ENCODE results near the gene RUNX2. TPM values are rescaled to one million over a fixed set of nuclear protein-coding genes. Genes with fewer than 3 reads are reported as not detected.

RUNX2 gene
- total and polyA plus RNA-seq, 8 donors = 0.09 to 3.8 (median 0.35) TPM

DNA sequence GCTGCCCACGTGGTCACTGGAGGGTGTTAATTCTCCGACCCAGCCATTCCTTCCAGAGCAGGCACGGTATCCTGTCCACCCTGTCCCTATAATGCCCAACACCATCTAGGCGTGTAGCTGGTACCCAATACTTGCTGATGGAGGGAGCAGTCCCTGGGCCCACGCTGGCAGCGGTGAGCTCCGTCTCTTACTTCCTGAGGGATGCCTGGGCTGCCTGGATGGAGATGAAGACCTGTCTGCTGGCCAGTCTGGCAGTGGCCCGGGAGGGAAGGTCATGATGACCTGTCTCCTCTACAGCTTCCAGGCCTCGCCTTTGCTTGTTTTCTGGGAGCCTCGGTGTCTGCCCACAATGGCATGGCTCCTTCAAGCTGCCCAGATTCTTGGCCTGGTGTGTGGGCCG, 347.5 kb downstream of the RUNX2 start:
- H3K4me3 ChIP-seq = no peak overlapping the region
- peaks cover 0 to 4% (median 0%) of the 10 kb centered on the region in 3 donors for H3K4me1 ChIP-seq
- DNase-seq (peak in 1 of 6 donors; percentile 37), FAIRE-seq (no peak), ATAC-seq (no peak)
- H3K36me3 ChIP-seq = no peaks in the 10 kb centered on the region
- H3K9me3 ChIP-seq = no peaks in the 10 kb centered on the region
- intact Hi-C loops (cut with DNase I) = no loop called here
- WGBS, 2 donors = 83 to 90% methylated on average over 11 of the region's 11 CpGs
- TF ChIP-seq, protein P1, sequence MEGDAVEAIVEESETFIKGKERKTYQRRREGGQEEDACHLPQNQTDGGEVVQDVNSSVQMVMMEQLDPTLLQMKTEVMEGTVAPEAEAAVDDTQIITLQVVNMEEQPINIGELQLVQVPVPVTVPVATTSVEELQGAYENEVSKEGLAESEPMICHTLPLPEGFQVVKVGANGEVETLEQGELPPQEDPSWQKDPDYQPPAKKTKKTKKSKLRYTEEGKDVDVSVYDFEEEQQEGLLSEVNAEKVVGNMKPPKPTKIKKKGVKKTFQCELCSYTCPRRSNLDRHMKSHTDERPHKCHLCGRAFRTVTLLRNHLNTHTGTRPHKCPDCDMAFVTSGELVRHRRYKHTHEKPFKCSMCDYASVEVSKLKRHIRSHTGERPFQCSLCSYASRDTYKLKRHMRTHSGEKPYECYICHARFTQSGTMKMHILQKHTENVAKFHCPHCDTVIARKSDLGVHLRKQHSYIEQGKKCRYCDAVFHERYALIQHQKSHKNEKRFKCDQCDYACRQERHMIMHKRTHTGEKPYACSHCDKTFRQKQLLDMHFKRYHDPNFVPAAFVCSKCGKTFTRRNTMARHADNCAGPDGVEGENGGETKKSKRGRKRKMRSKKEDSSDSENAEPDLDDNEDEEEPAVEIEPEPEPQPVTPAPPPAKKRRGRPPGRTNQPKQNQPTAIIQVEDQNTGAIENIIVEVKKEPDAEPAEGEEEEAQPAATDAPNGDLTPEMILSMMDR (IDR thresholded peaks at IDR 0.05) = no peak
- H3K27me3 ChIP-seq = no peaks in the 10 kb centered on the region
- no peak overlapping the region for H3K27ac ChIP-seq

DNA sequence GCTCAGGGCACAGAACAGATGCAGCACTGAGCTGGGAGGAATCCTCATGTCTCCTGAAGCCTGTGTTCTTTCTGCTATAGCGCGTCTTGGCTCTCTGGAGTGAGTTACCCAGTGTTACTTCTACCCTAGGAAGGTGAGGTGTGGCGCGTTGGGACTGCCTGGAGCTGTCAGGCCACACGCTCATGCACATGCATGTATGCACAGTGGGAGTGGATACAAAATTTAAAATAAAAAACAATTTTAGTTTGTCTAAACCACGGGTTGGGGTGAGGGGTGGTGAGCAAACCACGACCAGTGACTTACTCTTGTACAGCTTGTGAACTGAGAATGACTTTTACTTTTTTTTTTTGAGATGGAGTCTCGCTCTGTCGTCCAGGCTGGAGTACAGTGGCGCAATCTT, 348.2 kb downstream of the RUNX2 start:
- no peak overlapping the region for H3K4me3 ChIP-seq
- peaks cover 0 to 4% (median 0%) of the 10 kb centered on the region in 3 donors for H3K4me1 ChIP-seq
- no peak for ATAC-seq
- TF ChIP-seq, protein P1 (IDR thresholded peaks at IDR 0.05) = no peak
- WGBS, 2 donors = 88 to 93% methylated on average over 9 to 10 of the region's 10 CpGs
- intact Hi-C loops (cut with DNase I) = no loop called here
- FAIRE-seq = no peak
- H3K9me3 ChIP-seq = no peaks in the 10 kb centered on the region
- H3K27ac ChIP-seq = no peak overlapping the region
- no peaks in the 10 kb centered on the region for H3K36me3 ChIP-seq
- H3K27me3 ChIP-seq = no peaks in the 10 kb centered on the region
- no peak for DNase-seq

DNA sequence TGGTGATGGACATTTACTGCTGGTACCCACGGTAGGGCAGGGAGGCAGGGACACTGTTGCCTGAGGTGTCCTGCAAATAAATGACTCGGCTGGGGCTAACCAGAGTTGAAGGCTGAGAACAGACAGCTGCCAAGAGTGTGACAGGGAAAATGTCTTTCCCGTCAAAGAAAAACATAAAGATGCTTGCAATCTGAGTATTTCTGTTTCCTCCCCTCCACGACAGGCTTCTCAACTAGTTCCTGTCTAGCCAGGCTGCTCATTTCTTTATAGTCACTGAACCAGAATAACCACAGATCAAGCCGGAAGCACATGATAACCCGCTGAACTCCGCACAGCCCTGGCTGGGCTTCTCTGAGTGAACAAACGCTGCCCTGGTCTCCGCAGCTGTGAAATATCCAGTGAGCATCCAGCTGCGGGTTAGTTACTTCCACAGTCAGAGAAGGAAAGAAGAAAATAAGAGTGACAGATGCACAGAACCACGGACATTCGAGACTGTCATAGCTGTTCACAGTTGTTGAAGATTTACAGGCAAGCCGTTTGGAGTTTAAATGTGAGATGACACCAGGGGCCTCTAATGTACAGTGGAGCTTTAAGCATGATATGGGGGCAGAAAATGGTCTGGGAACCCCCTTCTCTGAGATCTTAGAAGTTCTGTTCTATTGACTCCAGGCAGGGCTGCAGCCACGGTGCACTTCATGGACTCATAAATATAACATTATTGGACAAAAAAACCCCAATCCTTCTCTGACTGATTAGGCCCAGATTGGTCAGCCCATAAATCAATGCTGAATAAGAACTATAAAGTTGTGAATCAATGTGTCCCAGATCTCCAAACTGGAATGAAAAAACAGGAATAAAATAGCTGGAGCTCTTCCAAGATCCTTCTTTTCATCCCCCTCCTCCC, 349.5 kb downstream of the RUNX2 start:
- peak in 1 of 6 donors; percentile 29 for DNase-seq
- 13 to 18% methylated on average over 14 of the region's 14 CpGs for WGBS, 2 donors

DNA sequence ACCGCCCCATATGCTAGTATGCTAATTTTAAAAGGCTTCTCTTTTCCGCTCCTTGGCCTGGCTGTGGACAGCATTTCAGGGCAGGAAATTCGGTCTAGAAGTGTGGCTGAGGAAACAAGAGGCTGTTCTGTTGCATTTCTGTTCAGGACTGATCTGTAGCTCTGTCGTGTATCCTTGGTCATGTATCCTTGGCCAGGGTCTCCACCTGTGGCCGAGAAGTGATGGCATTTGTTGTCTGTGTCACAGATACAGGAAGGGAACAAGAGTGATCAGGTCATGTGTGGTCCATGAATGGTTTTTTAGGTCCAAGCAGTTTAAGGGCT, 350.1 kb downstream of the RUNX2 start:
- DNase-seq (no peak), FAIRE-seq (no peak), ATAC-seq (peak in 1 of 4 donors; percentile 36)
- intact Hi-C loops (cut with DNase I) = no loop called here
- H3K27me3 ChIP-seq = no peaks in the 10 kb centered on the region
- WGBS, 2 donors = 74 to 81% methylated on average over 5 of the region's 5 CpGs
- no peaks in the 10 kb centered on the region for H3K9me3 ChIP-seq
- no peak overlapping the region for H3K27ac ChIP-seq
- TF ChIP-seq, protein P1 (IDR thresholded peaks at IDR 0.05) = no peak
- peaks cover 0 to 4% (median 0%) of the 10 kb centered on the region in 3 donors for H3K4me1 ChIP-seq
- no peak overlapping the region for H3K4me3 ChIP-seq
- H3K36me3 ChIP-seq = no peaks in the 10 kb centered on the region

More for the DNA sequence above, 349.5 kb downstream of the RUNX2 start:
- no peak overlapping the region for H3K27ac ChIP-seq
- H3K9me3 ChIP-seq = no peaks in the 10 kb centered on the region
- FAIRE-seq (no peak), ATAC-seq (peak in 3 of 4 donors; percentile 58 to 87 (median 87))
- H3K36me3 ChIP-seq = no peaks in the 10 kb centered on the region
- no peak overlapping the region for H3K4me3 ChIP-seq
- intact Hi-C loops (cut with DNase I) = no loop called here
- no peaks in the 10 kb centered on the region for H3K27me3 ChIP-seq
- peaks cover 0 to 4% (median 0%) of the 10 kb centered on the region in 3 donors for H3K4me1 ChIP-seq
- TF ChIP-seq, protein P1 (IDR thresholded peaks at IDR 0.05) = no peak

DNA sequence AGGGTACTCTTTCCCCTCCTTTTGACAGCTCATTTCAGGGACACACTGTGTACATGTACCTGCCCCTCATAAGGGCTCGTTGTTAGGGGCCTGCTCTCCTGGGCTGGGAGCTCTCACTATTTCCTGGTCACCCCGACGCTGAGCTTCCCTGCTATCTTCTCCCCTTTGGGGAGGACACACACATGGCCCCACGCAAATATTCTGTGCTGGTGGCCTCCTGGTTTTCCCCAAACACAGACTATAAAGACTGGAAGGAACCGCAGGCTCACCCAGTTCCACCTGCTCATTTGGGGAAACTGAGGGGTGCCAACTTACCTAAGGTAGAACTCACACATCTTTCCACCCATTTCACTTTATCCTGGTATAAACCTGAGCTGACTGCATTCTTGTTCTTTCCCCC, 351.0 kb downstream of the RUNX2 start:
- FAIRE-seq = no peak
- WGBS, 2 donors = 74% methylated on average over 5 of the region's 5 CpGs
- H3K27me3 ChIP-seq = no peaks in the 10 kb centered on the region

More for the DNA sequence above, 351.0 kb downstream of the RUNX2 start:
- DNase-seq = no peak
- H3K4me3 ChIP-seq = no peak overlapping the region
- no peak for ATAC-seq
- TF ChIP-seq, protein P1 (IDR thresholded peaks at IDR 0.05) = no peak
- no peaks in the 10 kb centered on the region for H3K36me3 ChIP-seq
- peaks cover 0 to 4% (median 0%) of the 10 kb centered on the region in 3 donors for H3K4me1 ChIP-seq
- no peak overlapping the region for H3K27ac ChIP-seq
- intact Hi-C loops (cut with DNase I) = no loop called here
- H3K9me3 ChIP-seq = no peaks in the 10 kb centered on the region

All from pancreas (tissue), 10 donors.